ENCODE data around the gene FER.
A peak's percentile ranks its signal among the peaks of the same experiment; 100 is the strongest.
"Not testable (repeated sequence)": the region's sequence is repeated elsewhere in the genome, so short reads cannot be mapped to it uniquely, and the experiment has no call there.

Gene FER

GRCh38 chr5:108881133-108881532 lies 133.4 kb downstream of the FER start:
- TF ChIP-seq CTCF (IDR thresholded peaks at IDR 0.05; ENCODE audit: insufficient read depth, low read depth, low read length, missing control alignments) = no peak
- DNase-seq (ENCODE audit: low read depth) = no peak
- H3K4me3 ChIP-seq (ENCODE audit: low read length) = no peak overlapping the region

GRCh38 chr5:108884736-108885135 lies 137.0 kb downstream of the FER start:
- H3K4me3 ChIP-seq (ENCODE audit: low read length) = no peak overlapping the region
- TF ChIP-seq CTCF (IDR thresholded peaks at IDR 0.05; ENCODE audit: insufficient read depth, low read depth, low read length, missing control alignments) = no peak
- DNase-seq (ENCODE audit: low read depth) = peak; percentile 3

GRCh38 chr5:108898257-108898656 lies 150.6 kb downstream of the FER start:
- H3K4me3 ChIP-seq (ENCODE audit: low read length) = no peak overlapping the region
- TF ChIP-seq CTCF (IDR thresholded peaks at IDR 0.05; ENCODE audit: insufficient read depth, low read depth, low read length, missing control alignments) = no peak
- no peak for DNase-seq (ENCODE audit: low read depth)

- TF ChIP-seq CTCF (IDR thresholded peaks at IDR 0.05; ENCODE audit: insufficient read depth, low read depth, low read length, missing control alignments) = no peak
- H3K4me3 ChIP-seq (ENCODE audit: low read length) = no peak overlapping the region
- no peak for DNase-seq (ENCODE audit: low read depth)
These were observed 151.0 kb downstream of the FER start for GRCh38 chr5:108898707-108899106.

- not testable (repeated sequence) for DNase-seq (ENCODE audit: low read depth); H3K4me3 ChIP-seq (ENCODE audit: low read length)
These were observed 151.5 kb downstream of the FER start for GRCh38 chr5:108899244-108899643.

GRCh38 chr5:108900668-108901067 lies 153.0 kb downstream of the FER start:
- DNase-seq (ENCODE audit: low read depth) = peak; percentile 22
- H3K4me3 ChIP-seq (ENCODE audit: low read length) = no peak overlapping the region
- no peak for TF ChIP-seq CTCF (IDR thresholded peaks at IDR 0.05; ENCODE audit: insufficient read depth, low read depth, low read length, missing control alignments)

- no peak overlapping the region for H3K4me3 ChIP-seq (ENCODE audit: low read length)
- no peak for TF ChIP-seq CTCF (IDR thresholded peaks at IDR 0.05; ENCODE audit: insufficient read depth, low read depth, low read length, missing control alignments)
- DNase-seq (ENCODE audit: low read depth) = peak; percentile 31
These were observed 158.1 kb downstream of the FER start for GRCh38 chr5:108905805-108906204.

GRCh38 chr5:108910627-108911026 lies 162.9 kb downstream of the FER start:
- TF ChIP-seq CTCF (IDR thresholded peaks at IDR 0.05; ENCODE audit: insufficient read depth, low read depth, low read length, missing control alignments) = no peak
- DNase-seq (ENCODE audit: low read depth) = no peak

More at GRCh38 chr5:108910627-108911026, 162.9 kb downstream of the FER start:
- no peak overlapping the region for H3K4me3 ChIP-seq (ENCODE audit: low read length)

Data from epithelial cell of esophagus (primary cell).